Measurements from ENCODE around the gene MKX.

GRCh38 chr10:27743877-27744801 is 1.5 kb downstream of the MKX start:
- no peak for TF ChIP-seq CTCF (IDR thresholded peaks at IDR 0.05; ENCODE audit: low read length)
- no peak for TF ChIP-seq EZH2 (optimal IDR thresholded peaks at IDR 0.05; ENCODE audit: low read depth, low read length)
- no peak for TF ChIP-seq EZH2phosphoT487 (IDR thresholded peaks at IDR 0.05; ENCODE audit: low read length)
